ENCODE results near the gene RAB3GAP2.

- no peak for TF ChIP-seq CTCF (conservative IDR thresholded peaks at IDR 0.05; ENCODE audit: low read length)
- TF ChIP-seq EZH2phosphoT487 (IDR thresholded peaks at IDR 0.05; ENCODE audit: borderline replicate concordance) = no peak
Observed at GRCh38 chr1:220299337-220299736, 27.1 kb upstream of the RAB3GAP2 start.
